Common myeloid progenitor, CD34-positive (primary cell): Measurements from ENCODE around the gene CTNNA2.

Experiments used
- CTCF ChIA-PET: fragments of 350-600 bp; sonication (Branson Sonifier 250); formaldehyde crosslinking; loops from one replicate; lab custom pipeline; 2021; ENCODE audit warnings: antibody characterized with exemption; lab: Charles Lee
- POLR2A ChIA-PET: fragments of 350-600 bp; sonication (Branson Sonifier 250); formaldehyde crosslinking; loops from one replicate; lab custom pipeline; 2021; ENCODE audit warnings: antibody characterized with exemption; lab: Charles Lee
- DNase-seq, 3 donors: peaks; one replicate each; pipeline versions ENCODE4 v3.0.0 to v3.0.0-alpha.2; 2013
- H3K27ac ChIP-seq, 2 experiments: 1 replicate in 1 of 2; 2 replicates in 1 of 2; pipeline ENCODE4 v1.7.0; 2013; ENCODE audit warnings: inconsistent platforms in 2 of 2, low read length in 2 of 2, mild to moderate bottlenecking in 2 of 2, low read depth in 1 of 2, moderate library complexity in 1 of 2; ENCODE audit not compliant: severe bottlenecking in 2 of 2, insufficient read depth in 1 of 2, poor library complexity in 1 of 2
- H3K27me3 ChIP-seq, 5 experiments: replicated peaks in 2 of 5; 1 replicate in 3 of 5; 2 replicates in 2 of 5; pipeline versions ENCODE4 v1.6.1 to v1.7.0; 2013; ENCODE audit warnings: low read length in 4 of 5, mild to moderate bottlenecking in 2 of 5, moderate library complexity in 2 of 5, inconsistent platforms in 1 of 5; ENCODE audit not compliant: insufficient read depth in 5 of 5, control insufficient read depth in 4 of 5
- H3K36me3 ChIP-seq, 4 experiments: 1 replicate in 2 of 4; 2 replicates in 2 of 4; pipeline versions ENCODE4 v1.6.1 to v1.7.0; 2013; ENCODE audit warnings: low read length in 3 of 4, control low read depth in 1 of 4, mild to moderate bottlenecking in 1 of 4; ENCODE audit not compliant: control insufficient read depth in 4 of 4, insufficient read depth in 4 of 4
- H3K4me1 ChIP-seq, 4 experiments: 1 replicate in 3 of 4; 2 replicates in 1 of 4; pipeline versions ENCODE4 v1.6.1 to v1.7.1; 2013; ENCODE audit warnings: low read length in 3 of 4, mild to moderate bottlenecking in 3 of 4, control low read depth in 1 of 4, inconsistent platforms in 1 of 4, moderate library complexity in 1 of 4; ENCODE audit not compliant: control insufficient read depth in 4 of 4, insufficient read depth in 4 of 4; ENCODE audit errors: control extremely low read depth in 1 of 4
- H3K4me3 ChIP-seq, 7 experiments: 1 replicate in 4 of 7; 2 replicates in 3 of 7; pipeline versions ENCODE4 v1.5.1 to v1.7.0; 2013; ENCODE audit warnings: mild to moderate bottlenecking in 7 of 7, low read length in 6 of 7, moderate library complexity in 6 of 7, inconsistent platforms in 2 of 7, low read depth in 2 of 7, control low read depth in 1 of 7; ENCODE audit not compliant: insufficient read depth in 4 of 7, control insufficient read depth in 1 of 7; ENCODE audit errors: extremely low read depth in 1 of 7
- H3K9me3 ChIP-seq, 5 experiments: 1 replicate in 4 of 5; 2 replicates in 1 of 5; pipeline versions ENCODE4 v1.6.1 to v1.7.1; 2013; ENCODE audit warnings: low read length in 4 of 5, mild to moderate bottlenecking in 2 of 5, inconsistent platforms in 1 of 5, low read depth in 1 of 5, moderate library complexity in 1 of 5; ENCODE audit not compliant: control insufficient read depth in 4 of 5, insufficient read depth in 2 of 5; ENCODE audit errors: control extremely low read depth in 1 of 5
- WGBS: methylation state at CpG from one replicate; pipeline ENCODE4 v1.1.5; 2013; ENCODE audit not compliant: insufficient coverage; 5-methylcytosine and 5-hydroxymethylcytosine counted together

The CTNNA2 gene

DNA sequence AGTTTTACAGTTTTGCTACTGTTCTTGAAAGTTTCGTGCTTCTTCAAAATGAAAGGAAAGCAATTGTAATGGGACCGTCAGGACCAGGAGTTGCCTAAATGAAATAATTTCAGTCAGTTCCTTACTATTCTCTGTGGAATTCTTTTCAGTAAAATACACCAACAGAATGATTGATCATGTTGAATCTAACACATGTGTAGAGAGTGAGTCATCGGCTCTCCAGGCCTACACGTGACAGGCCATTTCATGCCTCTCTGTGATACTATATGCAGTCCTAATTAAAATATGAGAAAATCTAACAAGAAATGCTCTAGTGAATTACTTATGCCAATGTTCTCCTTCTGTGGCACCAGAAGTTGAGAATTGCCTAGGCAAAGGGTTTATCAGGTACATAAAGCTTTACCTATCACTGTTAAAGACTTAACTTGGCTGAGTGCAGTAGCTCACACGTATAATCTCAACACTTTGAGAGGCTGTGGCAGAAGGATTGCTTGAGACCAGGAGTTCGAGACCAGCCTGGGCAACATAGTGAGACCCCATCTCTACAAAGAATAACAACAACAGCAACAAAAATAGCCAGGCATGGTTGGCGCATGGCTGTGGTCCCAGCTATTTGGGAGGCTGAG is 592.3 kb downstream of the CTNNA2 start:
- Histone ChIP-seq H3K9me3 (peaks cover 0 to 3% (median 0%) of the 10 kb centered on the region in 5 experiments), H3K4me3 (no peak overlapping the region), H3K27me3 (no peaks in the 10 kb centered on the region), H3K27ac (no peak overlapping the region), H3K4me1 (no peaks in the 10 kb centered on the region), H3K36me3 (no peaks in the 10 kb centered on the region)
- whole genome bisulfite sequencing, result 100% methylated on average over 1 of the region's 7 CpGs
- DNase-seq, result no peak
- ChIA-PET POLR2A (interaction anchor here (0.6 kb wide), 1 partner anchor 140 kb away, joined by 3 read pairs; no protein-coding TSS in a partner anchor), CTCF (no interaction called here)

DNA sequence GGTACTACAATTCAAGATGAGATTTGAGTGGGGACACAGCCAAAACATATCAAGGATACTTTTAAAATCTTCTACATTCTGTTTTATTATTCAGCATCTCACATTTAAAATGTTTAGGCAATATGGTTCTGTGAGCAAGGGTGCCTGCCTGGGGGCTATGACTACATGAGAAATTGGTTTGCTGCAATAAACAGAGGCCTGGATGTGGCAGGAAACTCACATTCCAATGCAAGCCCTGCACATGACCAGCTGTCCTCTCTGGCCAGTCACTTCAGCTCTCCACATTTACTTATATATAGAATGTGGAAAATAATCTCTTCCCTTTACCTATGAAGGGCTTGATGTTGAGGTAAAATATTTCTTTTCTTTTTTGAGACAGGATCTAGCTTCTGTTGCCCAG is 598.3 kb downstream of the CTNNA2 start:
- Histone ChIP-seq H3K27me3 (no peaks in the 10 kb centered on the region), H3K27ac (no peak overlapping the region), H3K4me1 (no peaks in the 10 kb centered on the region), H3K36me3 (no peaks in the 10 kb centered on the region), H3K4me3 (no peak overlapping the region), H3K9me3 (peaks cover 0 to 3% (median 2%) of the 10 kb centered on the region in 5 experiments)
- ChIA-PET CTCF (no interaction called here), POLR2A (no interaction called here)
- no peak for DNase-seq

- CTCF ChIA-PET, result no interaction called here
- Histone ChIP-seq H3K27me3 (no peaks in the 10 kb centered on the region), H3K4me3 (no peak overlapping the region), H3K27ac (no peak overlapping the region), H3K9me3 (peaks cover 0 to 3% (median 2%) of the 10 kb centered on the region in 5 experiments), H3K36me3 (no peaks in the 10 kb centered on the region), H3K4me1 (no peaks in the 10 kb centered on the region)
- no peak for DNase-seq
- POLR2A ChIA-PET, result no interaction called here
- WGBS, result 93% methylated on average over 3 of the region's 3 CpGs
These were observed 599.9 kb downstream of the CTNNA2 start for GRCh38 chr2:80112790-80113189.

GRCh38 chr2:80113399-80113798 is 600.5 kb downstream of the CTNNA2 start:
- POLR2A ChIA-PET, result no interaction called here
- 80% methylated on average over 1 of the region's 3 CpGs for WGBS
- Histone ChIP-seq H3K4me1 (no peaks in the 10 kb centered on the region), H3K9me3 (peaks cover 0 to 3% (median 0%) of the 10 kb centered on the region in 5 experiments), H3K36me3 (no peaks in the 10 kb centered on the region), H3K4me3 (no peak overlapping the region), H3K27ac (no peak overlapping the region), H3K27me3 (no peaks in the 10 kb centered on the region)
- CTCF ChIA-PET, result no interaction called here
- DNase-seq, result no peak

GRCh38 chr2:80114812-80115211 is 602.0 kb downstream of the CTNNA2 start:
- H3K4me3 ChIP-seq, result no peak overlapping the region
- H3K9me3 ChIP-seq, result peaks cover 0 to 3% (median 0%) of the 10 kb centered on the region in 5 experiments
- H3K27me3 ChIP-seq, result no peaks in the 10 kb centered on the region
- H3K4me1 ChIP-seq, result no peaks in the 10 kb centered on the region
- H3K27ac ChIP-seq, result no peak overlapping the region
- no peak for DNase-seq
- H3K36me3 ChIP-seq, result no peaks in the 10 kb centered on the region
- 84% methylated on average over 4 of the region's 4 CpGs for WGBS
- ChIA-PET CTCF (no interaction called here), POLR2A (no interaction called here)

GRCh38 chr2:80117401-80117800 is 604.5 kb downstream of the CTNNA2 start:
- H3K9me3 ChIP-seq, result no peaks in the 10 kb centered on the region

GRCh38 chr2:80120866-80121265 is 608.0 kb downstream of the CTNNA2 start:
- H3K9me3 ChIP-seq, result no peaks in the 10 kb centered on the region
- no peak overlapping the region for H3K27ac ChIP-seq
- H3K36me3 ChIP-seq, result no peaks in the 10 kb centered on the region
- WGBS, result 100% methylated on average over 1 of the region's 3 CpGs
- no peaks in the 10 kb centered on the region for H3K27me3 ChIP-seq
- ChIA-PET POLR2A (no interaction called here), CTCF (no interaction called here)
- DNase-seq, result no peak
- no peak overlapping the region for H3K4me3 ChIP-seq
- no peaks in the 10 kb centered on the region for H3K4me1 ChIP-seq

More at GRCh38 chr2:80117401-80117800, 604.5 kb downstream of the CTNNA2 start:
- H3K4me1 ChIP-seq, result no peaks in the 10 kb centered on the region
- no peaks in the 10 kb centered on the region for H3K36me3 ChIP-seq
- H3K4me3 ChIP-seq, result no peak overlapping the region
- no peaks in the 10 kb centered on the region for H3K27me3 ChIP-seq
- ChIA-PET POLR2A (no interaction called here), CTCF (interaction anchor here (0.6 kb wide), 1 partner anchor 733 kb away, joined by 3 read pairs; no protein-coding TSS in a partner anchor)
- DNase-seq, result no peak
- no peak overlapping the region for H3K27ac ChIP-seq
